GM10266 (cell line): ENCODE data around the gene SH3TC2.

Source experiments
- DNase-seq: peaks from one replicate; pipeline ENCODE4 v3.0.0; 2012; ENCODE audit errors: extremely low spot score
- TF ChIP-seq, protein P1 (sequence below): IDR thresholded peaks from 2 replicates; pipeline ENCODE4 v1.5.1; 2012; ENCODE audit warnings: mild to moderate bottlenecking, low read depth; ENCODE audit not compliant: control insufficient read depth, insufficient read depth; ENCODE audit errors: missing control alignments

Gene SH3TC2

DNA sequence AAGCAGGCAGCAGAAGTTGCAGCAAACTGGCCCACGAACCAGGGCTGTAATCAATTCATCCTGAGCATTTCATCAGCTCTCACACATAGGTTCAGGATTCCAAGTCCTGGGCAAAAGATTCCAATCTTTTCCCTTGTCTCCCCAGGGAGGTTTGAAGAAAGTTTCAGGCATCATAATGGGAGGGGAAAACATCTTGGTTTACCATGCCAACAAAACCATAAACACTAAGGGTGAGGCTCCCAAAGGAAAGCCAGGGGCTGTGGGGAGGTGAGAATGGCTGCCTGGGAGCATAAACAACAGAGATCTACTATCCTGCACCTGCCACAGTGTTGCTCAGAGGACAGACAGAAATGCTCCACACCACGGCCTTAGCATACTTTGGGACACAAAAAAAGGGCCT lies 94.6 kb downstream of the SH3TC2 start:
- no peak for DNase-seq
- TF ChIP-seq, protein P1, sequence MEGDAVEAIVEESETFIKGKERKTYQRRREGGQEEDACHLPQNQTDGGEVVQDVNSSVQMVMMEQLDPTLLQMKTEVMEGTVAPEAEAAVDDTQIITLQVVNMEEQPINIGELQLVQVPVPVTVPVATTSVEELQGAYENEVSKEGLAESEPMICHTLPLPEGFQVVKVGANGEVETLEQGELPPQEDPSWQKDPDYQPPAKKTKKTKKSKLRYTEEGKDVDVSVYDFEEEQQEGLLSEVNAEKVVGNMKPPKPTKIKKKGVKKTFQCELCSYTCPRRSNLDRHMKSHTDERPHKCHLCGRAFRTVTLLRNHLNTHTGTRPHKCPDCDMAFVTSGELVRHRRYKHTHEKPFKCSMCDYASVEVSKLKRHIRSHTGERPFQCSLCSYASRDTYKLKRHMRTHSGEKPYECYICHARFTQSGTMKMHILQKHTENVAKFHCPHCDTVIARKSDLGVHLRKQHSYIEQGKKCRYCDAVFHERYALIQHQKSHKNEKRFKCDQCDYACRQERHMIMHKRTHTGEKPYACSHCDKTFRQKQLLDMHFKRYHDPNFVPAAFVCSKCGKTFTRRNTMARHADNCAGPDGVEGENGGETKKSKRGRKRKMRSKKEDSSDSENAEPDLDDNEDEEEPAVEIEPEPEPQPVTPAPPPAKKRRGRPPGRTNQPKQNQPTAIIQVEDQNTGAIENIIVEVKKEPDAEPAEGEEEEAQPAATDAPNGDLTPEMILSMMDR: no peak

- TF ChIP-seq, protein P1: no peak
- no peak for DNase-seq
Observed at GRCh38 chr5:148967783-148968182, 95.1 kb downstream of the SH3TC2 start.

DNA sequence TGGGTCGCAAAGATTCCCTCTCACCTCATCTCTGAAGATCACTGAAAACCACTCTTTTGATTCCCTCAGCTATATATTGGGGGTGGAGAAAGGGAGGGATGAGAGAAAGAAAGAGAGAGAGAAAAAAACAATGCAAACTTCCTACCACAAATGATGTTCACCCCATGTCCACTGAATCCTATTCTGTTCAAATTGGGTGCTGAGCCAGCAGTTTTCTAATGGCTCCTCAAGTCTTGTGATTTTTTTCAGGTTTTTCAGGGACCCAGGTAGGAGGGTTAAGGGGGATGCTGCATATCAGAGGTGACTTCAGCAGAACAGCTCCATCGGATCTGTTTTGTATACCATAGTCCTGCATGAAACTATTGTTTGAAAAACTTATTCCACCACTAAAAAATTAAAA lies 95.9 kb downstream of the SH3TC2 start:
- no peak for DNase-seq
- TF ChIP-seq, protein P1: no peak

DNA sequence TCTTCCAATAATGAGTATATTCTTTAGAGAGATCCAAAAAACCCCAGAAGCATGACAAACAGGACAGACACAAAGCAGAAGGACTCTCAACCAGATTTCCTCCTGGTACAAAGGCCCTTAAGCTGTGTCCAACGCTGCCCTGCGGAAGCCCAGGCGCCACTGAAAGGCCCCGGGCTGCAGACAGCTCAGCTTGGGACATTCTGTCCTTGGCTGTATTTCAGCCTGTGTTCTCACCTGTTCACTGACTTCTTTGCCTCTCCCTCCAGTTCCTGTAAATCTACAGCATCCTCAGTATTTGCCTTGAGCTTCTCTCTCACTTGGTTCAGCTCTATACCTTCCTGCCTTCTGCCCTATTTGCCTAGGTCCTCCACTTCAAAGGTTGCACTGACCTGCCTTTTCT lies 96.5 kb downstream of the SH3TC2 start:
- no peak for DNase-seq

GRCh38 chr5:148965511-148966265 lies 97.2 kb downstream of the SH3TC2 start:
- DNase-seq: no peak
- TF ChIP-seq, protein P1: no peak

More for the DNA sequence above, 96.5 kb downstream of the SH3TC2 start:
- TF ChIP-seq, protein P1: no peak

DNA sequence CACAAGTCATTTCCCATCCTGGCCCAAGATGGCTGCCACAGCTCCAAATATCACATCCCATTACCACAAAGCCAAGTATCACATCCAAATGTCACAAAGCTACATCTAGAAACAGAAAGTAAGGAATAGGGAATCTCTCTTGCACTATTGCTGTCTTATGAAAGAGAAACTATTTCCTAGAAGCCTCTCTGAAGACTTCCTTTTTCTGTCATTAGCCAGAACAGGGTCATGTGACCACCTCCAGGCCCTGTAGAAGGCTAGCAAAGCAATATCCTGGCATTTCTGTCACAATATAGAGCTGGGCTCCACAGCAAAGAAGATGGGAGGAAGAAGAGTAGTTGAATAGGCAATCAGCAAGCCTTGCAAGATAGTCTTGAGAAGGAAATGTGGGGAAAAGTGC lies 99.2 kb downstream of the SH3TC2 start:
- DNase-seq: no peak
- TF ChIP-seq, protein P1: no peak

DNA sequence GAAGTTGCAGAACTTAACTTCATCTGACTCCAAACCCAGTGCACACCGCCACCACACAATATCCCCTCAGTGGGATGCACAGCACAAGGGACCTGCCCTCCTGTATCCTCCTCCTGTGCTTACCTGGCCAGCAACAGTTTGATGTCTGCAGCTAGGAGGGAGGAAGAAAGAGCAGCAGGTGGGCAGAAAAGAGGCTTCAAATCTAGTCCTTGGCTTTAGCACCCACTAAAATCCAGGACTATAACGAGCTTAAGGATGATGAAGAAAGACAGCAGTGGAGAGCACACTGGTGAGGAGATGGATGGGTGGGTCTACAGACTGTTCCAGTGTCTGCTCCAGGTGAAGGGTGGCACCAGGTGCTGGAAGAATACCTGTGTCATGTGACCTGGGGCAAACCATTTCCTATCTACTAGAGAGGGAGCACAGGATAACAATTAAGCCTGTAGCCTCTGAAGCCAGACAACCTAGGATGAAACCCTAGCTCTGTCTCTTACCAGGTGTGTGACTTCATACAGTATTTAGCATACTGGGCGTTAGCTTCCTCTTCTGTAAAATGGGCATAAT lies 100.0 kb downstream of the SH3TC2 start:
- TF ChIP-seq, protein P1: no peak
- DNase-seq: no peak
